Measurements from ENCODE around the gene WDR62.

The WDR62 gene

DNA sequence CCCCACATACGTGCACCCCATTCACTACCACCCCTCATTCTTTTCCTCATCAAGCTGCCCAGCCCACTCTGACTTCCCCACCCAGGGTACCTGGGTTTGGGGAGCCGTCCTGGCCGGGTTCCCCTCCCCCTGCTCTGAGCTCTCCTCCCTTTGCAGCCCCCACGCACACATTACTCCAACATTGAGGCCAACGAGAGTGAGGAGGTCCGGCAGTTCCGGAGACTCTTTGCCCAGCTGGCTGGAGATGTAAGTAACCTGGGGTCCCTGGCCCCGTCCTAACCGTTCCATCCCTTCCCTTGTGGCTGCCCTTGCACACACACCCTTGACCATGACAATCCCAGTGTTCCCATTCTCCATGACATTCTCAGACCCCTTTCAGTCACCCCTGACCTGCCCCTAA lies 87.8 kb downstream of the WDR62 start:
- no peak for DNase-seq

DNA sequence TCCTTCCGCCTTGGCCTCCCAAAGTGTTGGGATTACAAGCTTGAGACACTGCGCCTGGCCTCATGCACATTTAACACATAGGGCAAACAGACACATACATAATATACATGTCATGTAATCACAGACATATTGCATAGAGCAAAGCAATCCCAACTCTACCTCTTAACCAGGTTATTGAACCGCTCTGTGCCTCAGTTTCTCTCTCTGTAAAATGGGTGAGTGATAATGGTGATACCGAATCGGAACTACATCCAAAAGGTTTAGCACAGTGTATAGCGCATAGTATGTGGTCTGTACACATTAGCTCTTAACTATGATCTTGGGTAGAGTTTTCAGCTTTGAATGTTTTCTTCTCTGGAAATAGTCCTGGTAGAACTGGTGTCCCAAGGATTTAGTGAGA lies 89.9 kb downstream of the WDR62 start:
- no peak for DNase-seq

DNA sequence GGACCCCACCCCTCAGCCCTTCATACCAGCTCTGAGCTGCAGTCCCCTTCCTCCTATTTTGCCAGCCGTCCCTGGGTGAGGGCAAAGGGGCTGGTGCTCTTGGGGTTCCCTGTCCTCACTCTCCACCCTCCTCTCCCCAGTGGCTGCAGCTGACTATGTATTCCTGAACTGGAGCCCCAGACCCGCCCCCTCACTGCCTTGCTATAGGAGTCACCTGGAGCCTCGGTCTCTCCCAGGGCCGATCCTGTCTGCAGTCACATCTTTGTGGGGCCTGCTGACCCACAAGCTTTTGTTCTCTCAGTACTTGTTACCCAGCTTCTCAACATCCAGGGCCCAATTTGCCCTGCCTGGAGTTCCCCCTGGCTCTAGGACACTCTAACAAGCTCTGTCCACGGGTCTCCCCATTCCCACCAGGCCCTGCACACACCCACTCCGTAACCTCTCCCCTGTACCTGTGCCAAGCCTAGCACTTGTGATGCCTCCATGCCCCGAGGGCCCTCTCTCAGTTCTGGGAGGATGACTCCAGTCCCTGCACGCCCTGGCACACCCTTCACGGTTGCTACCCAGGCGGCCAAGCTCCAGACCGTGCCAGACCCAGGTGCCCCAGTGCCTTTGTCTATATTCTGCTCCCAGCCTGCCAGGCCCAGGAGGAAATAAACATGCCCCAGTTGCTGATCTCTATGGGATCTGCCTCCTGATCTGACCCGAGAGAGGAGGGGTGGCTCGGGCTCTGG lies 95.1 kb downstream of the WDR62 start:
- DNase-seq, result no peak

DNA sequence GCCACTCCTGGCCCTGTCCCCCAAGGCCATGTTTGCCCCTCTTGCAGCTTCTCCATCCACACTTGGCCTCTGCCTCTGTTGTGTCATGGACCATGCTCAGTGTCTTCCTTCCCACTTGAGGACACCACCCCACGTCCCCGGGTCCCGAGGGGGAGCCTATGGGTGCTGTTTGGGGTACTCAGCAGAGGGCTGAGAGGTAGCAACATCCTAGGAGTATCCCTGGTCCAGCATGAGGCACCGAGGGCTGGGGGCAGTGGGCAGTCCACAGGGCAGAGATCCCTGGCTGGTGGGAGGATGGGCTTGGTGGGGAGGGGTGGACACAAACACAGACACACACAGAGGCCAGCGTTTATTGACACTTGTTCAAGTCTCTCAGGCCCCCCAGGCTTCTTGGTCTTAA lies 95.9 kb downstream of the WDR62 start:
- no peak for DNase-seq

DNA sequence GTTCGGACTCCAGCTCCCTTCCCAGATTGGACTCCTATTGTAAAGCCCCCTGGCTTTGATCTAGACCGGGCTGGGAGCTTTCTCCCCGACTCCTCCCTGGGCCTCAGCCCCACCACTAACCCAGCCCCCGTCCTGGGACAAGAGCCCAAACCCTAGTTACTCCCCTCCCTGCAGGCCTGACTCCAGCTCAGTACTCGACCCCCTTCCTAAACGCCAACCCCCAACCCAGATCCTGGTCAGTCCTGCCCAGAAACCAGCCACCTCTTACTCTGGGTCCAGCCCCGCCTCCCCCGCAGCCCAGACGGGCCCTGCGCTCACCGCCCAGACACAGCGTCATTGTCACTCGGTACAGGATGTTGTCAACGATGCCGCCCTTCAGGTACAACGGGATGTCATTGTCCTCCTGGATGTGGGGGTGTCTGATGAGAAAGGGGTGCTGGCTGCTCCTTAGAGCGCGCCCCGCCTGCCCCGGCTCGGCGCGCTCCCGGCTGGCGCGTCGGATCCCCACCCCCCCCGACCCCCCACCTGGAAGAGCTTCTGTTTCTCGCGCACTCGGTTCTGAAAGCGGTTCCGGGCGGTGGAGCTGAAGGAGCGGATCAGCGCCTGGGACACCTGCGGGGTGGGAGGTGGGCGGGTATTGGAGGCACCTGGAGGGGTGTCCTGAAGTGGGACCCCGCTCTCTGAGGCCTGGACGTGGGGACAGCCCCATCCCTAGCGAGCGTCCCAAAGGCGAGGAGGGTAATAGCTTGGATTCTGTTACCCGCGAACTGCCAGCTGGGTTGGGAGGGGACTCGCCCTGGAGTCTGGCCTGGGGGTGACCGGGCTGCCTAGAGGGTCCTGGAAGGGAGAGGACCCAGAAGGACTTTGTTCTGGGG lies 96.7 kb downstream of the WDR62 start:
- DNase-seq, result no peak

DNA sequence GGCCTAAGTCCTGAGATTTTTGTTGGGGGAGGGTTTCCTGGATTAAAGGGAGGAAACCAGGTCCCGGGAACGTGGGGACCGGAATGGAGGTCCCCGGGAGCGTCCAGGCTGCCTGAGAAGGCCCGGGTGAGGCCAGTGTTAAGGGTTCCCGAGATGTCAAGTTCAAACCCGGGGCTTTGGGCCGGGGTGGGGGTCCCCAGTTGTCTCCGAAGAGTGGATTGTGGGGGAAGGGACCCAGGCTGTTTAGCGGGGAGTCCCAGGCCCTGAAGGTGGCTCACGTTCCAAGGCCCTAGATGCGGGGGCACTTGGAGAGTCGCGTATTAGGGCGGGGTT lies 97.3 kb downstream of the WDR62 start:
- DNase-seq, result no peak

DNA sequence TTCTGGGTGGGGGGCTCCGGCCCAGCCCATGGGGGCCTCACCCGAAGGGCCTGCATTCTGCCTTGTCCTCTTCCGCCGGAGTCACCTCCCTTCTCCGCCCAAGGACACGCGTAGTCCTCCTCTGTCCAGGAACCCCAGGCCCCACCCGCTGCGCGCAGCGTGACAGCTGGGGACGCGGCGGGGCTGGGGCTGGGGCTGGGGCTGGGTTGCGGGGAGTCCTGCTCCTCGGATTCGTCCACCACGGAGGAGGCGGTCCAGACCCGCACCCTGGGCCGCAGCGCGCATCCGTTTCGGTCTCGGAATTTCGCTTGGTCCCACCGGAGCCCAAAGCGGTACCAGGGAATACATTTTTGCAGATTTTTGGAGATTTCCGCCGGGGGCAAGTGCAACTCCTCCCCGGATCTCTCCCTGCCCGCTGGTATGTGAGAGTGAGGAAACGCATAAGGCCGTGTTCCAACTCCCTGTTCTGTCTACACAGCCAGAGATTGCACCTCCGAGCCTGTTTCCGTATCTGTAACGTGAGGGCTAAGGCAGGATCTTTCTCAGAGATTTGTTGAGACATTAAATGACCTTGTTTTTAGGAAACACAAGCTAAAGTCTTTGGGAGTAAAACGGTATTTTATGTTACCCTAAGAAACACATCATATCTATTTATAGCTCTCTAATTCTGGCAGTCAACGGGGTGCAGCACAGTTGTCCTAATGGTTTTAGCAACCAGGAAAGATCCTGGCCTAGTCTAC lies 97.8 kb downstream of the WDR62 start, which contains the start of gene COX7A1:
Gene COX7A1, minus strand, starts transcription at position 96 of the 740 bp plus-strand sequence. Its CDS starts 40 bp downstream, at position 56.
- DNase-seq, result no peak

DNA sequence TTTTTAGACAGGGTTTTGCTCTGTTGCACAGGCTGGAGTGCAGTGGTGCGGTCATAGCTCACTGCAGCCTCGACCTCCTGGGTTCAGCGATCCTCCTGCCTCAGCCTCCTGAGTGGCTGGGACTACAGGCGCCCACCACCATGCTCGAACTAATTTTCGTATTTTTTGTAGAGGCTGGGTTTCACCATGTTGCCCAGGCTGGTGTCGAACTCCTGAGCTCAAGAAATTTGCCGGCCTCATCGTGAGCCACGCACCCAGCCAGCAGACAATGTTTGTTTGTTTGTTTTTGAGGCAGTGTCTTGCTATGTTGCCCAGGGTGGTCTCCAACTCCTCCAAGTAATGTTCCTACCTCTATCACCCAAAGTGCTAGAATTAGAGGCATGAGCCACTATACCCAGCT lies 98.4 kb downstream of the WDR62 start:
- no peak for DNase-seq

Measured in islet precursor cell (in vitro differentiated cells).